Parathyroid adenoma (tissue), 2 donors: ENCODE data around the gene ME3.
A peak's percentile ranks its signal among the peaks of the same experiment; 100 is the strongest.

ENCODE experiments used
- H2AFZ ChIP-seq: fragments of 300-600 bp; sonication (generic); one replicate; pipeline ENCODE4 v1.7.0; 2017; ENCODE audit warnings: antibody characterized with exemption, mild to moderate bottlenecking
- H3K27ac ChIP-seq: fragments of 300-600 bp; sonication (generic); one replicate; pipeline ENCODE4 v1.7.0; 2017
- H3K27me3 ChIP-seq: fragments of 300-600 bp; sonication (generic); one replicate; pipeline ENCODE4 v1.7.0; 2017; ENCODE audit warnings: low read length; ENCODE audit not compliant: control insufficient read depth, insufficient read depth
- H3K36me3 ChIP-seq: fragments of 300-600 bp; sonication (generic); one replicate; pipeline ENCODE4 v1.7.0; 2017; ENCODE audit warnings: low read length; ENCODE audit not compliant: control insufficient read depth, insufficient read depth
- H3K4me1 ChIP-seq: fragments of 300-600 bp; sonication (generic); one replicate; pipeline ENCODE4 v1.7.0; 2017; ENCODE audit warnings: control low read depth
- H3K4me2 ChIP-seq: fragments of 300-600 bp; sonication (generic); one replicate; pipeline ENCODE4 v1.7.0; 2017; ENCODE audit warnings: low read length
- H3K4me3 ChIP-seq: fragments of 300-600 bp; sonication (generic); one replicate; pipeline ENCODE4 v1.7.0; 2017; ENCODE audit warnings: low read depth, low read length
- H3K79me2 ChIP-seq: fragments of 300-600 bp; sonication (generic); one replicate; pipeline ENCODE4 v1.7.0; 2017; ENCODE audit warnings: control low read depth
- H3K9ac ChIP-seq: fragments of 300-600 bp; sonication (generic); one replicate; pipeline ENCODE4 v1.7.0; 2017; ENCODE audit warnings: mild to moderate bottlenecking
- H3K9me3 ChIP-seq: fragments of 300-600 bp; sonication (generic); one replicate; pipeline ENCODE4 v1.7.0; 2017; ENCODE audit warnings: low read length; ENCODE audit not compliant: control insufficient read depth
- TF ChIP-seq, protein P1 (sequence below): fragments of 300-600 bp; sonication (generic); IDR thresholded peaks from one replicate; pipeline ENCODE4 v1.7.0; 2017; ENCODE audit warnings: antibody characterized with exemption, mild to moderate bottlenecking
- donor health status: primary hyperparathyroidism.

The ME3 gene

DNA sequence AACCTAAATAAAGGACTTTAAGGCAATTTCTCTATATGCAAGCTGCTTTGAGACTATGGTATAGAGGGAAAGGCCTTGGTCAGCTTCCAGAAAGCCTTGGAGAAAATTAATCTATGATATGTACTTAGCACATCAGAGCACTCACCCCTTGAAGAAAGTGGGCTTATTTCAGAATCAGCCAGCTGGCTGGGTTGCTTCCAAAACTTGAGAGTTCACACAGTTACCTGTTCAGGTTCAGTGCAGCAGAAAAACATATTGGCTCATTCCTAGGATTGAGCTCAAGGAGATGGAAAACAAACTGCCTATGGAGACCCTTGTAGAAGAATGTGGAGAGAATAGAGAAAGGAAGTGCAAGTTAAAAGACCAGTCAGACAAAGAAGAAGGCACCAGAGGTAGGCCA, 275.1 kb downstream of the ME3 start:
- H3K9me3 ChIP-seq, result no peaks in the 10 kb centered on the region
- H3K9ac ChIP-seq, result no peak overlapping the region
- no peak overlapping the region for H2AFZ ChIP-seq
- no peak overlapping the region for H3K27ac ChIP-seq
- no peak overlapping the region for H3K4me3 ChIP-seq
- H3K4me2 ChIP-seq, result no peak overlapping the region
- no peaks in the 10 kb centered on the region for H3K27me3 ChIP-seq
- TF ChIP-seq, protein P1, sequence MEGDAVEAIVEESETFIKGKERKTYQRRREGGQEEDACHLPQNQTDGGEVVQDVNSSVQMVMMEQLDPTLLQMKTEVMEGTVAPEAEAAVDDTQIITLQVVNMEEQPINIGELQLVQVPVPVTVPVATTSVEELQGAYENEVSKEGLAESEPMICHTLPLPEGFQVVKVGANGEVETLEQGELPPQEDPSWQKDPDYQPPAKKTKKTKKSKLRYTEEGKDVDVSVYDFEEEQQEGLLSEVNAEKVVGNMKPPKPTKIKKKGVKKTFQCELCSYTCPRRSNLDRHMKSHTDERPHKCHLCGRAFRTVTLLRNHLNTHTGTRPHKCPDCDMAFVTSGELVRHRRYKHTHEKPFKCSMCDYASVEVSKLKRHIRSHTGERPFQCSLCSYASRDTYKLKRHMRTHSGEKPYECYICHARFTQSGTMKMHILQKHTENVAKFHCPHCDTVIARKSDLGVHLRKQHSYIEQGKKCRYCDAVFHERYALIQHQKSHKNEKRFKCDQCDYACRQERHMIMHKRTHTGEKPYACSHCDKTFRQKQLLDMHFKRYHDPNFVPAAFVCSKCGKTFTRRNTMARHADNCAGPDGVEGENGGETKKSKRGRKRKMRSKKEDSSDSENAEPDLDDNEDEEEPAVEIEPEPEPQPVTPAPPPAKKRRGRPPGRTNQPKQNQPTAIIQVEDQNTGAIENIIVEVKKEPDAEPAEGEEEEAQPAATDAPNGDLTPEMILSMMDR, result no peak
- H3K79me2 ChIP-seq, result no peaks in the 10 kb centered on the region
- peaks cover 4% of the 10 kb centered on the region for H3K4me1 ChIP-seq
- H3K36me3 ChIP-seq, result no peaks in the 10 kb centered on the region

DNA sequence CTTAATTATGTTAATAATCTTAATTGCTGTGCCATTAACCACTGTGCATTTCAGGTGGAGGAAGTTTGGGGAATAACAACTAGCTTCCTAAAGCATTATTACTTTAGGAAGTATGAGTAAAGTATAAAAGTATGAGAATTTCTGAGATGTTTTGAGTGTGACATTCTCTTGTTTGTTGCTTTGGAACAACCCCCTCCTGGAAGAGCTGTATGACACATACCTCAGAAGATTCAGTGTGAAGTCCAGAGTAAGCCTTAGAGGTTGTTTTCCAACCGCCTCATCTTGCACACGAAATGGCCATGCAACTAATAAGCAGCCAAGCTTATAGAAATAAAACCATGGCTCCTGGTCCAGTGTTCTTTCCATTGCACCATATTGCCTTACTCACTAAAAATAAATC, 276.0 kb downstream of the ME3 start:
- no peaks in the 10 kb centered on the region for H3K36me3 ChIP-seq
- H2AFZ ChIP-seq, result no peak overlapping the region
- no peak overlapping the region for H3K4me2 ChIP-seq
- TF ChIP-seq, protein P1, result no peak
- peaks cover 4% of the 10 kb centered on the region for H3K4me1 ChIP-seq
- no peak overlapping the region for H3K27ac ChIP-seq
- no peaks in the 10 kb centered on the region for H3K79me2 ChIP-seq
- H3K4me3 ChIP-seq, result no peak overlapping the region
- H3K9me3 ChIP-seq, result no peaks in the 10 kb centered on the region
- H3K27me3 ChIP-seq, result no peaks in the 10 kb centered on the region
- no peak overlapping the region for H3K9ac ChIP-seq

DNA sequence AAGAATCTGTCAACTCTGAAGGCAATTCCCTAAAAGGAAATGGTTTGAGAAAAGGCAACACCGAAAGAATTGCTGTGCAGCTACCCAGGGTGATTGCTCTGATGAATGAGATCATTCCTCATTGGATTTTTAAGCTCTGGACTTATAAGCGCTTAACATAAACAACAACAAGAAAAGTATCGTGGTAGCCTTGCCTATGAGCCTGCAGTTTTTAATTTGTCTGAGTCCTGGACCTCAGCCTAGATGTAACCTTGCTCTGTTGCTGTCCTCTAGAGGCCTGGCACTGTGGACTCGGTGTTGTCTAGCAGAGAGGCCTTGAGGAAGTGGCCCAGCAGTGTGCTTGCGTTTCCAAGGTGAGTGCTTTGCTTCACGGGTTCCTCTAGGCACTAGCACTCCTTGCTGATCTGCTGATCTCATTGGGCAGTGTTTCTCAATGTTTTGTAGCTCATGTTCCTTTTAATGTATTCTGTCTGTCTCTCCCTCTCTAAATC, 277.3 kb downstream of the ME3 start:
- Histone ChIP-seq H2AFZ (peak overlapping the region; percentile 70), H3K9me3 (no peaks in the 10 kb centered on the region), H3K79me2 (no peaks in the 10 kb centered on the region), H3K9ac (no peak overlapping the region), H3K27me3 (no peaks in the 10 kb centered on the region), H3K4me3 (no peak overlapping the region), H3K4me1 (peaks cover 4% of the 10 kb centered on the region), H3K27ac (peak overlapping the region; percentile 39), H3K36me3 (no peaks in the 10 kb centered on the region), H3K4me2 (no peak overlapping the region)
- TF ChIP-seq, protein P1, result no peak
